NCI-H2196 (cell line): Measurements from ENCODE around the gene CHST5.

Source experiments
- DNase-seq: peaks from one replicate; lab custom pipeline; 2025; ENCODE audit not compliant: unreplicated experiment; lab: John Stamatoyannopoulos, UW

Gene CHST5

GRCh38 chr16:75535901-75536300, at the start of gene CHST5:
CHST5 (minus strand) TSS chr16:75536108; CDS start chr16:75530384, 5,724 bp downstream.
- no peak for DNase-seq

DNA sequence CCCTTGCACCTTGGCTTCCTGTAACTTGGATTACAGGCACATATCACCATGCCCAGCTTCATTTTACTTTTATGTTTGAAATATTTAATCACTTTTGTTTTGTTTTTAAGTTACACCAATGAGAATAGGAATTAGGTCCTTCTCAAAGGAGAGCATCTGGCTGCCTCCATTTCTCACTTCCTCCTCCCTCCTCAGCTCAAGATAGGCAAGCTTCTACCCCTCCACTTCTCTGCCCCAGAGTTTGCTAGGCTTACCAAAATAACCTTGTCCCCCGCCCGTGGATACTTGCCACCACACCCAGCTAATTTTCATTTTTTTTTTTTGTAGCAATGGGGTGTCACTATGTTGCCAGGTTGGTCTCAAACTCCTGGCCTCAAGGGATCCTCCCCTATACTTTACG, 48.2 kb upstream of the CHST5 start:
- DNase-seq: no peak

DNA sequence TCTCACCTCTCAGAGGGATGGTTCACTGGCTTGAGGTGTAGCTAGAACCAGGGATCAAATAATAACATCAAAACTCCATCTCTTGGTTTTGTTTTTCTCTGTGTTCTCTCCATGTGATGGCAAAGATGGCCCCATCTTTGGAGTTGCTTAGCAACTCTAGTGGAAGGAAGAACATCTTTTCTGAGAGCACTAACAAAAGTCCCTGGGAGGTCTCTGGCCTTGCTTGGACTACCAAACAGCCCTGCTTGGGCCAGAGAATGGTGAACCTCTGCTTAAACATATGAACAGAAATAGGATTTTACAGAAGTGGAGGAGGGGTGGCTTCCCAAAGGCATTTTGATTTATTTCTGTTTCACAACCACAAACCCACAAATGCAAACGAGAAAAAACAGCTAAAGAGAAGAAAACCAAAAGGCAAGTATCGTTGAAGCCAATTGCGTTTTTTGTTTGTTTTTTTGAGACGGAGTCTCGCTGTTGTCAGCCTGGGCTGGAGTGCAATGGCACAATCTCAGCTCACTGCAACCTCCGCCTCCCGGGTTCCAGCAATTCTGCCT, 43.5 kb upstream of the CHST5 start:
- DNase-seq: no peak

DNA sequence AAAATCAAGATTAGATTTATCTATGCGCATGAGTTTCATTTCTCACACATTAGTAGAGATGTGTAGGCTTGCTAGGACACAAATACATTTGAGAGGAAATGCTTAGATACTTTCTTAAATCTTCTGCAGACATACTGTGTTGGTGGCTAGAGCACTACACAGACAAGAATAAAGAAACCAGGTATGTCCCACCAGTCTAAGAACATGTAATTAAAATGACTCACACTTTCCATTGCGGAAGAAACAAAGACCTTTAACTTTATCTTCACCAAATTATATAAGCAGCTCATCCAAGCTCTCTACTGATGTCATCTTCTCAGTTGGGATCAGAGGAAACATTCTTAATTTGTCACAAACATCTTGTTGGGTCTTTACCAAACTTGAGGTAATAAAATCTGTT, 42.8 kb upstream of the CHST5 start:
- DNase-seq: no peak

GRCh38 chr16:75578212-75578611, 42.3 kb upstream of the CHST5 start:
- no peak for DNase-seq

- no peak for DNase-seq
These were observed 40.5 kb upstream of the CHST5 start for GRCh38 chr16:75576384-75576811.

DNA sequence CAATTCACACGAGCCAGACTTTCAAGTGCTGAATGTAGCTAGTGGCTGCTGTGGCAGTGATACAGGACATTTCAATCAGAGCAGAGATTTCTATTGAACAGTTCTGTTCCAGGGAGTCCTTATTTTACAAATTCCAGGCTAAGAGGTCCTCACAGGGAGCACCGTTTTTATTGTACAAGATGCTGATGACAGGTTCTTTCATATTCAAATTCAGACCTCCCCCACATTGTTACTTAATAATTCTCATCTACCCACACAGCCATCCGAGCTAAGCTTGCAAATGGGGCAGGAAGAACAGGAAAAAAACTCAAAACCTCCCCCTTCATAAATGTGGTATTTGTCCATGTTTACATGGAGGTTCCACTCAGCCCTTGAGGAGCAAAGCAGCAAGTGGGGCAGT, 40.0 kb upstream of the CHST5 start:
- DNase-seq: no peak

DNA sequence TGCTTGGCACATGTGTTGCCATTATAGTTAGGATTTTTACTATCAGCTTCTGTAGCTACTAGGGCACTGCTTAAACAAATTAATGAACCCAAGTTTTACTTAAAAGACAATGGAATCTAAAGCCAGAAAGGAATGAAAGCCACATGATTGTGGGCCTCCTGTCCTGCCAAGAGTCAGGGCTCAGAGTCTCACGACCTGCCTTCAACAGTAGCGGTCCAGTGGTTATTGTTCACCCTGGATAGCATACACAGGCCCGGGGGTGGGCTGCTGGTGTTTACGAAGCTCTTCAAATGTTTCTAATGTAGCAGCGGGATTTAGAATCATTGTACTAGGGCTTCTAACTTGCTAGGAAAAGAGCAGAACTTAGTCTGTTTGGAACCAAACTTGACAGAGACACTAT, 38.0 kb upstream of the CHST5 start:
- DNase-seq: no peak

DNA sequence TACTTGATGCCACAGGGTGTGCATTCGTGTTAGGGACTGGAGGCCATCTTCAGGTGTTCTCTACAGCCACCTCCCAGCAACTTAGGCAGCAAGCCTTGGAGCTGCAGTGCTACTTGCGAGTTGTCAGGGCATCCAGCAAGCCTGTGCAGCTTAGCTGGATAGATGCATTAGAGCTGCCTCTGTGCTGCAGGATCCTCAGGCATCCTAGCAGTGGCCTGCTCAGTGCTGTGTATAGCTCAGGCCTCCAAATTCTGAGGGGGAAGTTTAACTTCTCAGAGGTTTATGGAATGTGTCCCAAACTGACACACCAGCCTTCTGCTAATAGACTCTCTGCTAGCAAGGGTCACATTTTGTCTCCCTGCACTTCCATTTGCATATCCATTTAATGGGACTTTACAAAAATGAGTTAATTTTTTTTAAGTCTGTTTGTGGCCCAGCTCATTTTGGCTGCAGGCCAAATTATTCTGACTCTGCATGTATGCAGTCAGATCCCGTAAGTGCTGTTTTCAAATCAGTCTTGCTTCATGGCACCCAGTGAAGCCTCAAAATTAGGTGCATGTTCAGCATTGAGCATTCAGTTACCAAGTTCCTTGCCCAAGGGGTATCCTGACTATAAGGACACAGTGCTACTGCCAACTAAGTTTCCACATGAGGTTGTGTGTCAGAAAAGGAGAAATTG, 37.1 kb upstream of the CHST5 start:
- no peak for DNase-seq

DNA sequence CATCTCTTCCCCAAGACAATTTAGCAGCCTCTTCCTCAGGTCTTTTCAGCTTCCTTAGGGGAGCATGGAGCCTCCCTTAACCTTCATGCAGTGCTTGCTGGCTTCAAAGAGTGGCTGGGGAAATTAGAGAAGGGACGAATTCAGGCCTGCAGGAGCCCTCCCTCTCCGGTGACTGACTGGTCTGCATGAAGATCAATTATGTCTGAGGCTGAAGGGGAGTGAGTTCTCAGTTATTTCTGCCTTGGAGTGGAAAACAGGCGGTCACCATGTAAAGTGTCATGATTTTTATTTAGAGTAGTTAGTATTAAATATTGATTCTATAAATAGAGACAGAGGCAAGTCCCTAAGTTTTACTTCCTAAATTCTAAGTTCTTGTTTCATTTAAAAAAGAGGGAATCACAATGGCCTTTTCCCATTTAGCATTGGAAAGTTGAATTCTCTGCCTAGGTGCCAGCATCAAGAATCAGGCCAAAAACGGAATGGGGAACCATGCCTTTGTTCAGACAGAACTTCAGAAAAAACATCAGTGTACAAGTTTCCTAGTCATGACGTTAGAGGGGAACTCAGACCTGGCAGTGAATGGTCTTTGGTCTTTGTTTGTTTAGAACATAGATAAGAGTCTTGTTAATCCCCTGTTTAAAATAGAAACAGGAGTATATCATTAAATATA, 34.6 kb upstream of the CHST5 start:
- no peak for DNase-seq

DNA sequence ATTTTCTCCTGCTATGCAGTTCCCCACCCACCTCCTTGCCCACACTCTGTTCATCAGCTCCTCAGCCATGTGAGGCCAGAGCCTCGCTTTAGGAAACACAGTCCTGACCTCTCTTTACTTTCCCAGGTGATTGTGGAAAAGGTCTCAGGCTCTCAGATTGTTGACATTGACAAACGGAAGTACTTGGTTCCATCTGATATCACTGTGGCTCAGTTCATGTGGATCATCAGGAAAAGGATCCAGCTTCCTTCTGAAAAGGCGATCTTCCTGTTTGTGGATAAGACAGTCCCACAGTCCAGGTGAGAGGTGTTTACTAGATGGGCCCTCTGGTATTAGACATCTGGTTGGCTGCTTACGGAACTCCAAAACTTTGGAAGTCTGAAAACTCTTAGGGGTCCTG, 32.0 kb upstream of the CHST5 start:
- DNase-seq: no peak

DNA sequence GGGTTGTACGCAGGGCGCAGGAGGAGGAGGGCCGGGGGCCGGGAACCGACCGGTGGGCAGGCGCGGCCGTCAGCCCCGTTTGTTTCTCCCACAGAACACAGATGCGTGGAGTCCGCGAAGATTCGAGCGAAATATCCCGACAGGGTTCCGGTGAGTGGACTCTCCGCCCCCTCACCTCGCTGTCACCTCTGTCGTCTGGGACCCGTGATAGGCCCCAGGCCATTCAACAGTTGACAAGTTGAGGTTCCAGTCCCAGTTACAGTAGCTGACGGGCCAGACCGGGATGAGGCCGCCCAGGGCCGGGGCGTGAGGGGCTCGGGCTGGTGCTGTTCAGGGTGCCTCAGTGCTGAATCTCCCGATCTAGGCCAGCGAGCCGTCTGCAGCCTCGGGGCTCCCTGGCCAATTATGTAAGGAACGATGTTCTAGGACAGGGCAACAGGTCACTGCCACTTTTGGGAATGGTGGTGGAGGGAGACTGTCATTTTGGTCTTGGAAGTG, 30.9 kb upstream of the CHST5 start:
- DNase-seq: no peak

- DNase-seq: peak; percentile 62
These were observed 30.3 kb upstream of the CHST5 start, which contains the start of gene GABARAPL2 for GRCh38 chr16:75566040-75566757. GABARAPL2 (plus strand) TSS chr16:75566379; CDS start chr16:75566487, 108 bp downstream.

DNA sequence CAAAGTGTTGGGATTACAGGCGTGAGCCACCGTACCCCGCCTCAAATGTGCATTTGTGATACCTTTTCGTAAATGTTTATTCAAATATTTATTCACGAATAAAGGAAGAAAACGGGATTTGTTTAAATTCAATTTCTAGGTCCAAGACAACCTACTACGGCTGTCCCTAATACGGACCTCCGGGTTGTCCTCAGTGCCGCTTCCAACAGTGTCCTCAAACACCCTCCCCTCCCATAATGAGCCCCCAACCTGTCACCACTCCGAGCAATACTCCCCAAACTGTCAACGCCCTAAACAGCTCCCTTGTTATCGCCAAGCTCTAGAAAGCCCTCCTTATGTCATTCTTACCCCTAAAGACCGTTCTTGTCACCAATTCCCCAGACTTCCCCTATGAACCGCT, 29.7 kb upstream of the CHST5 start:
- no peak for DNase-seq

GRCh38 chr16:75559564-75560372, 23.9 kb upstream of the CHST5 start:
- DNase-seq: no peak

- no peak for DNase-seq
These were observed 23.0 kb upstream of the CHST5 start for GRCh38 chr16:75558846-75559401.

DNA sequence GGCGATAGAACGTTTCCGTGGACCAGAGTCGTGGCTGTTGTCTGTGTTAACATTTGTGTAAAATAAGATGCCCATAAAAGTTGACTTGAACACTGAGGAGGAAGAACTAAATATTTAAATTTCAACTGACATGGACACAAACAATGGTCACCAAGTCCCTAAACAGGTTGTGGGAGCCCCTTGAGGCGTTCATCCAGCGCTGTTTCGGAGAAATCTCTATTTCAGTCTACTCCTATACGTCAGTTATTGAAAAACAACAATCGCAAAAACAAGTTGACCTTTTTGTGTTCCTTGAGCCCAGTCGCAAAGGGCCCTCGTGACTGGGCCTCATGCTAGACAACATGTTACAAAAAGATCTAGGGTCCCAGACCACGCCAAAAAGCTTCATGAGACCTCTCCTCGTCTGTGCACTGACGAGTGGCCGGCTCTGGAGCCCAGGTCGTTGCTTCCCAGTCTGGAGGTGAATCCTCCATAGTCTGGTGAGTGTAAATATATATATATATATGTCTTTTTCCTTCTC, 20.6 kb upstream of the CHST5 start:
- DNase-seq: no peak

- peak; percentile 89 for DNase-seq
These were observed 20.0 kb upstream of the CHST5 start, which contains the start of gene TMEM231 for GRCh38 chr16:75555707-75556430. TMEM231 (minus strand) TSS chr16:75556252; CDS start chr16:75556209, 43 bp downstream.

GRCh38 chr16:75555213-75555706, 19.4 kb upstream of the CHST5 start:
- DNase-seq: peak; percentile 73
